Caco-2 (cell line): Measurements from ENCODE around the gene ANAPC5. TPM values are rescaled to one million over a fixed set of nuclear protein-coding genes. Genes with fewer than 3 reads are reported as not detected.

Experiments
- BruUV-seq: library from RNA; stranded (reverse); fragments of 400-500 nt; replicated peaks from 2 replicates; lab custom pipeline; 2021; lab: Mats Ljungman, UMichigan
- CTCF ChIA-PET: fragments of 300-600 bp; sonication (Branson Sonifier 250); formaldehyde crosslinking; loops from one replicate; lab custom pipeline; 2022; ENCODE audit warnings: antibody characterized with exemption; lab: Charles Lee
- POLR2A ChIA-PET: fragments of 300-600 bp; sonication (Branson Sonifier 250); formaldehyde crosslinking; loops from one replicate; lab custom pipeline; 2022; ENCODE audit warnings: antibody characterized with exemption; lab: Charles Lee
- DNase-seq, 2 experiments: peaks; one replicate each; pipeline versions ENCODE4 v3.0.0 to v3.0.0-alpha.2; 2020 to 2022
- H3K27me3 ChIP-seq: replicated peaks from 2 replicates; pipeline ENCODE4 v1.6.0; 2011; ENCODE audit warnings: low read length; ENCODE audit not compliant: control insufficient read depth, insufficient read depth
- H3K36me3 ChIP-seq: 2 replicates; pipeline ENCODE4 v1.5.1; 2011; ENCODE audit warnings: low read length; ENCODE audit not compliant: control insufficient read depth, insufficient read depth
- H3K4me1 ChIP-seq: fragments of 250-450 bp; sonication (Bioruptor Pico); 2 replicates; pipeline ENCODE4 v1.5.1; 2020; ENCODE audit warnings: mild to moderate bottlenecking
- H3K4me3 ChIP-seq: 2 replicates; pipeline ENCODE4 v1.5.1; 2011; ENCODE audit warnings: low read depth, mild to moderate bottlenecking, control low read depth, low read length
- H3K9me3 ChIP-seq: fragments of 250-450 bp; sonication (Bioruptor Pico); 2 replicates; pipeline ENCODE4 v1.5.1; 2020; ENCODE audit warnings: mild to moderate bottlenecking, moderate library complexity
- H3K27ac Mint-ChIP-seq: one replicate; pipeline ENCODE4 v1.8.0; 2022; ENCODE audit warnings: mixed read lengths; ENCODE audit not compliant: unreplicated experiment
- H3K27me3 Mint-ChIP-seq: one replicate; pipeline ENCODE4 v1.8.0; 2022; ENCODE audit warnings: mixed read lengths; ENCODE audit not compliant: insufficient read depth, unreplicated experiment
- H3K36me3 Mint-ChIP-seq: one replicate; pipeline ENCODE4 v1.8.0; 2022; ENCODE audit warnings: mild to moderate bottlenecking, mixed read lengths; ENCODE audit not compliant: insufficient read depth, unreplicated experiment
- H3K4me1 Mint-ChIP-seq: one replicate; pipeline ENCODE4 v1.8.0; 2022; ENCODE audit warnings: low read depth, mixed read lengths; ENCODE audit not compliant: unreplicated experiment
- H3K4me3 Mint-ChIP-seq: one replicate; pipeline ENCODE4 v1.8.0; 2022; ENCODE audit warnings: mild to moderate bottlenecking, moderate library complexity, mixed read lengths; ENCODE audit not compliant: unreplicated experiment
- H3K9me3 Mint-ChIP-seq: one replicate; pipeline ENCODE4 v1.8.0; 2022; ENCODE audit warnings: mixed read lengths; ENCODE audit not compliant: unreplicated experiment
- CTCF ChIP-seq, 2 experiments: fragments of 200-600 bp in 1 of 2; IDR thresholded peaks; 1 replicate in 1 of 2; 2 replicates in 1 of 2; pipeline versions ENCODE4 v1.5.1 to v1.8.0; 2011 to 2022; ENCODE audit warnings: antibody characterized with exemption in 1 of 2, control low read depth in 1 of 2, inconsistent platforms in 1 of 2, low read depth in 1 of 2, low read length in 1 of 2, mild to moderate bottlenecking in 1 of 2, moderate library complexity in 1 of 2; ENCODE audit not compliant: insufficient read depth in 1 of 2, severe bottlenecking in 1 of 2, unreplicated experiment in 1 of 2
- intact Hi-C: fragments of 100-400 bp; cut with micrococcal nuclease; formaldehyde crosslinking; loops from one replicate; pipeline ENCODE4 v1.10.0; 2022; ENCODE audit not compliant: unreplicated experiment
- total RNA-seq: library from RNA; stranded (reverse); gene quantifications from 2 replicates; pipeline ENCODE4 v1.2.3, GENCODE V29; 2022

Gene ANAPC5
- total RNA-seq, 1 experiment from 2014 or later = 106 TPM

- Histone ChIP-seq H3K4me3 (no peak overlapping the region), H3K9me3 (no peaks in the 10 kb centered on the region), H3K27me3 (no peaks in the 10 kb centered on the region), H3K4me1 (no peaks in the 10 kb centered on the region), H3K36me3 (no peaks in the 10 kb centered on the region)
- no peaks in the 10 kb centered on the region for H3K9me3 Mint-ChIP-seq
- intact Hi-C loops = no loop called here
- H3K36me3 Mint-ChIP-seq = no peaks in the 10 kb centered on the region
- DNase-seq = no peak
- no peak overlapping the region for H3K27ac Mint-ChIP-seq
- BruUV-seq = no TSS peak
- no peaks in the 10 kb centered on the region for H3K27me3 Mint-ChIP-seq
- no peak for TF ChIP-seq CTCF (IDR thresholded peaks at IDR 0.05; ENCODE audit: insufficient read depth in 1 of 2, low read depth in 1 of 2, low read length in 1 of 2, severe bottlenecking in 1 of 2, unreplicated experiment in 1 of 2)
- POLR2A ChIA-PET = interaction anchor here (0.5 kb wide), 1 partner anchor 36 kb away, joined by 3 read pairs; no protein-coding TSS in a partner anchor
- H3K4me3 Mint-ChIP-seq = no peak overlapping the region
- H3K4me1 Mint-ChIP-seq = no peaks in the 10 kb centered on the region
- CTCF ChIA-PET = no interaction called here
Observed at GRCh38 chr12:121365416-121366062, 13.3 kb upstream of the ANAPC5 start.

GRCh38 chr12:121364683-121365121 is 12.5 kb upstream of the ANAPC5 start:
- Histone ChIP-seq H3K9me3 (no peaks in the 10 kb centered on the region), H3K36me3 (no peaks in the 10 kb centered on the region), H3K27me3 (no peaks in the 10 kb centered on the region), H3K4me1 (no peaks in the 10 kb centered on the region), H3K4me3 (no peak overlapping the region)
- Mint-ChIP-seq H3K9me3 (no peaks in the 10 kb centered on the region), H3K27ac (no peak overlapping the region), H3K27me3 (no peaks in the 10 kb centered on the region), H3K36me3 (no peaks in the 10 kb centered on the region), H3K4me1 (no peaks in the 10 kb centered on the region), H3K4me3 (no peak overlapping the region)
- no peak for DNase-seq
- ChIA-PET CTCF (no interaction called here), POLR2A (no interaction called here)
- BruUV-seq = no TSS peak
- intact Hi-C loops = no loop called here
- TF ChIP-seq CTCF (IDR thresholded peaks at IDR 0.05; ENCODE audit: insufficient read depth in 1 of 2, low read depth in 1 of 2, low read length in 1 of 2, severe bottlenecking in 1 of 2, unreplicated experiment in 1 of 2) = no peak

DNA sequence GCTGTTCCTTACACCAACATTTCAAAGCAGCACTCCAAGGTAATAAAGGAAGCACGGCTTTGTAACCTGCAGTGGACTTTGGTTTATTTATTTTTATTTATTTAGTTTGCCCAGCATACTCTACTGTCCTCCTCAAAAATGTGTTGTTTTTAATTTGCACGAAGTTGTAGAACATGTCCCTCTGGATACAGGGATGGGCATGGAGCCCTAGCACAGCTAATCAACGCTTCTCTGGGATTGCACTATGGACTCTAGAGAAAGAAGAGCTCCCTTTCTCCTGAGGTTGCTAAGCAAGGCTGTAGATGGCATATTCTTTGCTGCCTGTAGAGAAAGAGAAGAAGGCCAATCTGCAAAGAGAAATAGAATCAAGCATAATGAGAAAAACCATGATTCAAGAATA is 5.9 kb upstream of the ANAPC5 start:
- DNase-seq = peak in 1 of 2 experiments; percentile 22
- no peak for TF ChIP-seq CTCF (IDR thresholded peaks at IDR 0.05; ENCODE audit: insufficient read depth in 1 of 2, low read depth in 1 of 2, low read length in 1 of 2, severe bottlenecking in 1 of 2, unreplicated experiment in 1 of 2)
- ChIA-PET CTCF (interaction anchor here (0.9 kb wide), 1 partner anchor 42 kb away, joined by 3 read pairs; the partner anchor contains the start of gene RNF34), POLR2A (interaction anchor here (0.5 to 1.1 kb wide), 3 partner anchors 11 to 115 kb away, joined by 3 to 4 read pairs (median 3); partner anchors contain the start of gene RNF34)
- Histone ChIP-seq H3K36me3 (no peaks in the 10 kb centered on the region), H3K4me1 (no peaks in the 10 kb centered on the region), H3K9me3 (no peaks in the 10 kb centered on the region), H3K27me3 (no peaks in the 10 kb centered on the region), H3K4me3 (no peak overlapping the region)
- H3K4me3 Mint-ChIP-seq = no peak overlapping the region
- H3K4me1 Mint-ChIP-seq = peaks cover 12% of the 10 kb centered on the region
- no TSS peak for BruUV-seq
- H3K36me3 Mint-ChIP-seq = no peaks in the 10 kb centered on the region
- intact Hi-C loops = no loop called here
- H3K27ac Mint-ChIP-seq = no peak overlapping the region
- no peaks in the 10 kb centered on the region for H3K27me3 Mint-ChIP-seq
- H3K9me3 Mint-ChIP-seq = no peaks in the 10 kb centered on the region
